Mesendoderm (in vitro differentiated cells): ENCODE results near the gene PDE4D.
"Not testable (repeated sequence)": the region's sequence is repeated elsewhere in the genome, so short reads cannot be mapped to it uniquely, and the experiment has no call there.

Experiments used
- DNase-seq: peaks from one replicate; pipeline ENCODE4 v3.0.0; 2013
- H2AK5ac ChIP-seq: 2 replicates; pipeline ENCODE4 v1.6.1; 2013; ENCODE audit warnings: low read length, inconsistent platforms
- H2BK120ac ChIP-seq: 2 replicates; pipeline ENCODE4 v1.6.1; 2013; ENCODE audit warnings: low read depth, mild to moderate bottlenecking, low read length, moderate library complexity, mixed read lengths
- H2BK15ac ChIP-seq: replicated peaks from 2 replicates; pipeline ENCODE4 v1.6.1; 2013; ENCODE audit warnings: low read depth, mild to moderate bottlenecking, moderate library complexity
- H2BK5ac ChIP-seq: 2 replicates; pipeline ENCODE4 v1.6.1; 2013; ENCODE audit warnings: low read length, inconsistent platforms
- H3K18ac ChIP-seq: 2 replicates; pipeline ENCODE4 v1.6.1; 2013; ENCODE audit warnings: mild to moderate bottlenecking, low read length, mixed read lengths
- H3K23ac ChIP-seq: one replicate; pipeline ENCODE4 v1.6.1; 2013; ENCODE audit warnings: low read length
- H3K27ac ChIP-seq: 2 replicates; pipeline ENCODE4 v1.5.1; 2013; ENCODE audit warnings: low read depth, mild to moderate bottlenecking, inconsistent platforms, low read length, moderate library complexity
- H3K27me3 ChIP-seq: 2 replicates; pipeline ENCODE4 v1.6.1; 2013; ENCODE audit warnings: low read length, control low read depth, mild to moderate bottlenecking, inconsistent platforms; ENCODE audit not compliant: insufficient read depth, poor library complexity
- H3K36me3 ChIP-seq: 2 replicates; pipeline ENCODE4 v1.6.1; 2013; ENCODE audit warnings: low read length, inconsistent platforms; ENCODE audit not compliant: control insufficient read depth, insufficient read depth
- H3K4ac ChIP-seq: one replicate; pipeline ENCODE4 v1.6.1; 2013; ENCODE audit warnings: low read depth, mild to moderate bottlenecking, low read length, moderate library complexity
- H3K4me1 ChIP-seq: 2 replicates; pipeline ENCODE4 v1.6.1; 2013; ENCODE audit warnings: low read depth, low read length, inconsistent platforms; ENCODE audit not compliant: control insufficient read depth
- H3K4me2 ChIP-seq: 2 replicates; pipeline ENCODE4 v1.6.1; 2013; ENCODE audit warnings: low read length
- H3K4me3 ChIP-seq: 2 replicates; pipeline ENCODE4 v1.5.1; 2013; ENCODE audit warnings: mild to moderate bottlenecking, low read length
- H3K56ac ChIP-seq: one replicate; pipeline ENCODE4 v1.6.1; 2013; ENCODE audit warnings: low read length
- H3K79me1 ChIP-seq: 2 replicates; pipeline ENCODE4 v1.6.1; 2013; ENCODE audit warnings: low read length, inconsistent platforms
- H3K79me2 ChIP-seq: 2 replicates; pipeline ENCODE4 v1.6.1; 2013; ENCODE audit warnings: mild to moderate bottlenecking, low read length; ENCODE audit not compliant: control insufficient read depth, insufficient read depth
- H3K9ac ChIP-seq: 2 replicates; pipeline ENCODE4 v1.6.1; 2013; ENCODE audit warnings: low read length, inconsistent platforms
- H4K5ac ChIP-seq: one replicate; pipeline ENCODE4 v1.6.1; 2013; ENCODE audit warnings: low read length
- H4K8ac ChIP-seq: one replicate; pipeline ENCODE4 v1.6.1; 2013; ENCODE audit warnings: low read depth, mild to moderate bottlenecking, control low read depth, low read length, moderate library complexity
- WGBS: extraction: QIAGEN DNeasy Blood & Tissue Kit; methylation state at CpG from one replicate; pipeline ENCODE4 v1.1.7; 2013; ENCODE audit warnings: low lambda C conversion rate, missing lambda C conversion rate; ENCODE audit not compliant: insufficient coverage; ENCODE audit errors: extremely low coverage; 5-methylcytosine and 5-hydroxymethylcytosine counted together

Gene PDE4D

DNA sequence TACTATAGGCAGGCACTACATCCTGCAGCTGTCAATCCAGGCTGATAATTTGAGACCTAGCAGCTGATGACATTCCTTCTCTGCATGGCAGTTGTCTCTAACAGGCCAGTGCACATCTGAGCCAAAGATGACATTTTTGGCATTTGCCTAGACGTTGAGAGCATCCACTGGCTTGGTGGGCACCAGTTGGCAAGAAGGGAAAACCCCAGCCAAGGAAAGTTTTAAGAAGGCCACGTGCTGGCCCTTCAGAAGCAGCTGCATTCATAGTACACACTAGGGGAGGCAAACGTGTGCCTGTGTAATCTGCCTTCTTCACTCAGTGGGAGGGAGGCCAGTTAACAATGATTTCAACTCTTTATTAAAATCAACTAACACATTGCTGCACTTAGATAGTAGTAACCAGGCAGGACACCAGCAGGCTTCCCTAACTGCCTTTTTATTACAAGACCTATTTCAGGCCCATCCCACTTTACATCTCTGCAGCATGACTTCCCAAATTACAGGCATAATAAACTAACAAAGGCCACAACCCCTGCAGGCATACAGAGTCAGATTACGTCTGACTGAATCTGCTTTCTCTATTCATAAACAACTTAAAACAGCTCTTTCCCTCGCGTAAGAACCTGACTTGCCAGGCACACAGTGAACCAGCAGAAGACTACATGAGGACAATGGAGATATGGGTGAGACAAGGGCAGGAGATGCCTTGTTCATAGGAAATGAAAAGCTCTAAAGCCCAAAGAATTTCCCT is 576.3 kb downstream of the PDE4D start:
- no peak overlapping the region for H3K4me2 ChIP-seq
- no peaks in the 10 kb centered on the region for H3K79me1 ChIP-seq
- H3K27me3 ChIP-seq = no peaks in the 10 kb centered on the region
- H2AK5ac ChIP-seq = no peak overlapping the region
- no CpG with 5 or more reads among the region's 6 CpGs for WGBS
- H4K5ac ChIP-seq = no peak overlapping the region
- no peak overlapping the region for H2BK5ac ChIP-seq
- no peak overlapping the region for H2BK120ac ChIP-seq
- no peaks in the 10 kb centered on the region for H3K79me2 ChIP-seq
- no peak overlapping the region for H3K23ac ChIP-seq
- H3K4me1 ChIP-seq = peaks cover 7% of the 10 kb centered on the region
- no peak overlapping the region for H3K18ac ChIP-seq
- H4K8ac ChIP-seq = no peak overlapping the region
- no peaks in the 10 kb centered on the region for H3K36me3 ChIP-seq
- H3K4me3 ChIP-seq = no peak overlapping the region
- H2BK15ac ChIP-seq = no peak overlapping the region
- DNase-seq = peak; percentile 37
- H3K56ac ChIP-seq = no peak overlapping the region
- H3K4ac ChIP-seq = no peak overlapping the region
- H3K27ac ChIP-seq = no peak overlapping the region
- H3K9ac ChIP-seq = no peak overlapping the region

DNA sequence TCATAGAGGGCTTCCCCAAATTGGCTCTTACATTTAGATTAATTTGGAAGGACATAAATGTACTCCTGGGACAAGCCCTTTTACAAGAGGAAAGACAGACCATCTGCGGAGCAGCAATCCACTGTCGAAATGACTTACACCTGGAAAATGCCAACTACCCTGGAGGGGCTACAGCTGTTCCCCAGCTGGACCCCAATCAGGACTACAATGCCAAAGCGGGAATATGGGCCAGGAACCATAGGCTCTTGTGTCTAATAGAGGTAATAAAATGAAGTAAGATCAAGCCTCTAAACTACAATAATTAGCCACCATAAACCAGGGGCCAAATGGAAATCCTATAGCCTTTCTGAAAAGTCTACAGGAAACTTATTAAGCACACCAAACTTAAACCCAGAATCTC is 581.3 kb downstream of the PDE4D start:
- no peak overlapping the region for H3K4me2 ChIP-seq
- no peak overlapping the region for H2AK5ac ChIP-seq
- no peak overlapping the region for H3K56ac ChIP-seq
- no peak overlapping the region for H3K27ac ChIP-seq
- no peak overlapping the region for H2BK15ac ChIP-seq
- peaks cover 3% of the 10 kb centered on the region for H3K4me1 ChIP-seq
- no peak overlapping the region for H3K23ac ChIP-seq
- no peak overlapping the region for H2BK120ac ChIP-seq
- H3K9ac ChIP-seq = no peak overlapping the region
- no peak overlapping the region for H3K4ac ChIP-seq
- H2BK5ac ChIP-seq = no peak overlapping the region
- no CpG with 5 or more reads among the region's 3 CpGs for WGBS
- no peak overlapping the region for H4K5ac ChIP-seq
- H3K79me1 ChIP-seq = no peaks in the 10 kb centered on the region
- H4K8ac ChIP-seq = no peak overlapping the region
- no peaks in the 10 kb centered on the region for H3K27me3 ChIP-seq
- H3K79me2 ChIP-seq = no peaks in the 10 kb centered on the region
- DNase-seq = no peak
- H3K4me3 ChIP-seq = no peak overlapping the region
- no peaks in the 10 kb centered on the region for H3K36me3 ChIP-seq
- no peak overlapping the region for H3K18ac ChIP-seq

DNA sequence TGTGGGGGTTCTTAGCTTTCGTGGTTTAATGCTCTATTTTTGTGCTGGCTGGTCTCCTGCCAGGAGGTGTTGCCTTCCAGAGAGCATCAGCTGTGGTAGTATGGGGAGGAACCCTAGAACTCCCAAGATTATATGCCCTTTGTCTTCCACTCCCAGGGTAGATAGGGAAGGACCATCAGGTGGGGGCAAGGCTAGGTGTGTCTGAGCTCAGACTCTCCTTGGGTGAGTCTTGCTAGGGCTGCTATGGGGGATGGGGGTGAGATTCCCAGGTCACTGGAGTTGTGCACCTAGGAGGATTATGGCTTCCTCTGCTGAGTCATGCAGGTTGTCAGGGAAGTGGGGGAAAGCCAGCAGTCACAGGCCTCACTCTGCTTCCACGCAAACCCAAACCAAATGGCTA is 584.8 kb downstream of the PDE4D start:
- DNase-seq, H2BK120ac ChIP-seq, H3K27me3 ChIP-seq, H2BK15ac ChIP-seq, H3K56ac ChIP-seq, H3K79me2 ChIP-seq, H2AK5ac ChIP-seq, H3K4me2 ChIP-seq, H3K18ac ChIP-seq, H3K36me3 ChIP-seq, H4K8ac ChIP-seq, H3K27ac ChIP-seq, H4K5ac ChIP-seq, H3K4me3 ChIP-seq, H3K9ac ChIP-seq, H3K79me1 ChIP-seq, H3K4me1 ChIP-seq, H3K23ac ChIP-seq, H2BK5ac ChIP-seq, H3K4ac ChIP-seq: not testable (repeated sequence)
- no CpG with 5 or more reads among the region's 2 CpGs for WGBS

DNA sequence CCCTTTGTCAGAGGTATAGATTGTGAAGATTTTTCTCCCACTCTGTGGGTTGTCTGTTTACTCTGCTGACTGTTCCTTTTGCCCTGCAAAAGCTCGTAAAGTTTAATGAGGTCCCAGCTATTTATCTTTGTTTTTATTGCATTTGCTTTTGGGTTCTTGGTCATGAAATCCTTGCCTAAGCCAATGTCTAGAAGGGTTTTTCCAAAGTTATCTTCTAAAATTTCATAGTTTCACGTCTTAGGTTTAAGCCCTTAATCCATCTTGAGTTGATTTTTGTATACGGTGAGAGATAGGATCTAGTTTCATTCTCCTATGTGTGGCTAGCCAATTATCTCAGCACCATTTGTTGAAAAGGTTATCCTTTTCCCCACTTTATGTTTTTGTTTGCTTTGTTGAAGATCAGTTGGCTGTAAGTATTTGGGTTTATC is 590.2 kb downstream of the PDE4D start:
- not testable (repeated sequence) for H3K27me3 ChIP-seq, H2BK15ac ChIP-seq, H3K4me2 ChIP-seq, H2BK5ac ChIP-seq, H3K36me3 ChIP-seq, H4K5ac ChIP-seq, H2BK120ac ChIP-seq, H3K4me3 ChIP-seq, H3K27ac ChIP-seq, H3K18ac ChIP-seq, DNase-seq, H3K23ac ChIP-seq, H3K56ac ChIP-seq, H4K8ac ChIP-seq, H3K79me2 ChIP-seq, H3K9ac ChIP-seq, H2AK5ac ChIP-seq, H3K4me1 ChIP-seq, H3K79me1 ChIP-seq, H3K4ac ChIP-seq
- no CpG with 5 or more reads among the region's 3 CpGs for WGBS

DNA sequence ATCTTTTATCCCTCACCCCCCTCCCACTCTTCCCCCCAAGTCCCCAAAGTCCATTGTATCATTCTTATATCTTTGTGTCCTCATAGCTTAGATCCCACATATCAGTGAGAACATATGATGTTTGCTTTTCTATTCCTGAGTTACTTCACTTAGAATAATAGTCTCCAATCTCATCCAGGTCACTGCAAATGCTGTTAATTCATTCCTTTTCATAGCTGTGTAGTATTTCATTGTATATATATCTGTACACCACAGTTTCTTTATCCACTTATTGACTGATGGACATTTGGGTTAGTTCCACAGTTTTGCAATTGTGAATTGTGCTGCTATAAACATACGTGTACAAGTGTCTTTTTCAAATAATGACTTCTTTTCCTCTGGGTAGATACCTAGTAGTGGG is 591.0 kb downstream of the PDE4D start:
- no CpG with 5 or more reads among the region's 1 CpG for WGBS

DNA sequence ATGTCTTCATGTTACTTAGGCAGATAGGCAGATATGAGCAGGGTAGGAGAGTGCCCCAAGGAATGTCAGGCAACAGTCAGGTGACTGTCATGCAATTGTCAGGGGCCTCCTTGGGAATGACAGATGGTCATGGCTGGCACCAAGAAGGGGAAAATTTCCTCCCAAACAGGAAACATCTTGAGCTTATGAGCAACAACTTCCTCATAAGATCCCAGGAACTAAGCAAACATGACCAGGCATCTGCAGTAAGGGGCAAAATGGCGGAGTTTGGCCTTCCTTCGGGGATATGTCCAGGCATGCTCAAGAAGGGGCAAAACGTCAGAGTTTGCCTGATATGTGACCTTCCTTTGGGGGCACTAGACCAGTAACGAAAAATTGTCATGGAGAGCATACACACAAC is 591.8 kb downstream of the PDE4D start:
- H3K27me3 ChIP-seq = no peaks in the 10 kb centered on the region
- H4K5ac ChIP-seq = no peak overlapping the region
- H3K4me2 ChIP-seq = no peak overlapping the region
- H2BK5ac ChIP-seq = no peak overlapping the region
- no peaks in the 10 kb centered on the region for H3K79me2 ChIP-seq
- H3K36me3 ChIP-seq = no peaks in the 10 kb centered on the region
- no CpG with 5 or more reads among the region's 4 CpGs for WGBS
- no peak overlapping the region for H4K8ac ChIP-seq
- H3K79me1 ChIP-seq = no peaks in the 10 kb centered on the region
- no peak overlapping the region for H2BK15ac ChIP-seq
- H3K56ac ChIP-seq = no peak overlapping the region
- no peak overlapping the region for H2AK5ac ChIP-seq
- no peak overlapping the region for H2BK120ac ChIP-seq
- H3K23ac ChIP-seq = no peak overlapping the region
- DNase-seq = no peak
- H3K9ac ChIP-seq = no peak overlapping the region
- no peaks in the 10 kb centered on the region for H3K4me1 ChIP-seq
- H3K4ac ChIP-seq = no peak overlapping the region
- no peak overlapping the region for H3K27ac ChIP-seq
- H3K4me3 ChIP-seq = no peak overlapping the region
- no peak overlapping the region for H3K18ac ChIP-seq

More for the DNA sequence above, 591.0 kb downstream of the PDE4D start:
- not testable (repeated sequence) for H3K4ac ChIP-seq, DNase-seq, H3K9ac ChIP-seq, H3K23ac ChIP-seq, H3K79me1 ChIP-seq, H2BK5ac ChIP-seq, H3K27me3 ChIP-seq, H2BK15ac ChIP-seq, H3K36me3 ChIP-seq, H4K8ac ChIP-seq, H3K18ac ChIP-seq, H3K79me2 ChIP-seq, H3K4me3 ChIP-seq, H2AK5ac ChIP-seq, H3K4me1 ChIP-seq, H4K5ac ChIP-seq, H3K4me2 ChIP-seq, H3K56ac ChIP-seq, H3K27ac ChIP-seq, H2BK120ac ChIP-seq
